ENCODE results near the gene KSR2.
"Not testable (repeated sequence)": the region's sequence is repeated elsewhere in the genome, so short reads cannot be mapped to it uniquely, and the experiment has no call there.

The KSR2 gene

DNA sequence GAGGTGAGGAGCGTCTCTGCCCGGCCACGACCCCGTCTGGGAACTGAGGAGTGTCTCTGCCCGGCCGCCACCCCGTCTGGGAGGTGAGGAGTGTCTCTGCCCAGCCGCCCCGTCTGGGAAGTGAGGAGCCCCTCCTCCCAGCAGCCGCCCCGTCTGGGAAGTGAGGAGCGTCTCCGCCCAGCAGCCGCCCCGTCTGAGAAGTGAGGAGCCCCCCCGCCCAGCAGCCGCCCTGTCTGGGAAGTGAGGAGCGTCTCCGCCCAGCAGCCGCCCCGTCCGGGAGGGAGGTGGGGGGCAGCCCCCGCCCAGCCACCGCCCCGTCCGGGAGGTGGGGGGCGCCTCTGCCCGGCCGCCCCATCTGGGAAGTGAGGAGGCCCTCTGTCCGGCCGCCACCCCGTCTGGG, 237.7 kb downstream of the KSR2 start:
- H3K36me3 Mint-ChIP-seq (ENCODE audit: low read depth); H3K4me1 Mint-ChIP-seq (ENCODE audit: low read depth); H3K27me3 Mint-ChIP-seq (ENCODE audit: low read depth); H3K9me3 Mint-ChIP-seq; H3K27ac Mint-ChIP-seq; H3K4me3 Mint-ChIP-seq: not testable (repeated sequence)

DNA sequence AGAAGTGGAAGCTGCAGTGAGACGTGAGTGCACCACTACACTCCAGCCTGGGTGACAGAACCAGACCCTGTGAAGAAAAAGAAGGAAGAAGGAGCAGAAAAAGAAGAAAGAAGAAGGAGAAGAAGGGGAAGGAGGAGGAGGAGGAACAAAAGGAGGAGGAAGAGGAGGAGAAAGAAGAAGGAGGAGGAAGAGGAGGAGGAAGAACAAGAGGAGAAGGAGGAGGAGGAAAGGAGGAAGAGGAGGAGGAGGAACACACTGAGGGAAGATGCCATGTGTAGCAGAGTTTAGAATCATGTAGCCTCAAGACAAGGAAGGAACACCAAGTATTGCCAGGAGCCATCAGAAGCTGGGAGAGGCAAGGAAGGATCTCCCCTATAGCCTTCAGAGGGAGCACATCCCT, 241.5 kb downstream of the KSR2 start:
- Mint-ChIP-seq H3K9me3 (no peaks in the 10 kb centered on the region), H3K4me1 (ENCODE audit: low read depth) (no peaks in the 10 kb centered on the region), H3K36me3 (ENCODE audit: low read depth) (no peaks in the 10 kb centered on the region), H3K27me3 (ENCODE audit: low read depth) (no peaks in the 10 kb centered on the region), H3K27ac (no peak overlapping the region), H3K4me3 (no peak overlapping the region)

DNA sequence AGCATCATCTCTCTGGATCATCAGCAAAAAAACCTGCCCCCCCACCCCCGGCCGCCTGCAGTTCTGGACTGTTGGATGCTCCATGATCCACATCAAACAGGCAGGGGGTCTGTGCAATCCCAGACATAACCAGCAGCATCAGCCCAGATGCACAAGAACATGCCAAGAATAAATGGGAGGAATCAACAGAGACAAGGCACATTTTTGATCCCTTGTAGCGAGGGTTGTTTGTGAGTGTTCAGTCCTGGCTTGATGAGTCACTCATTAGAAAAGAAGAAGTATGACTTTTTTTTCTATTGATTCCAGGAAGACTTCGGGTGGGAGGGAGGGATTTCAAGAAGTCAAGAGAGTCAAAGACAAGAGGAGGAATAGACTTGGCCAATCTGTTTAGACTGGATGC, 244.2 kb downstream of the KSR2 start:
- H3K36me3 Mint-ChIP-seq (ENCODE audit: low read depth): no peaks in the 10 kb centered on the region
- no peaks in the 10 kb centered on the region for H3K4me1 Mint-ChIP-seq (ENCODE audit: low read depth)
- no peak overlapping the region for H3K27ac Mint-ChIP-seq
- H3K4me3 Mint-ChIP-seq: no peak overlapping the region
- no peaks in the 10 kb centered on the region for H3K27me3 Mint-ChIP-seq (ENCODE audit: low read depth)
- no peaks in the 10 kb centered on the region for H3K9me3 Mint-ChIP-seq

DNA sequence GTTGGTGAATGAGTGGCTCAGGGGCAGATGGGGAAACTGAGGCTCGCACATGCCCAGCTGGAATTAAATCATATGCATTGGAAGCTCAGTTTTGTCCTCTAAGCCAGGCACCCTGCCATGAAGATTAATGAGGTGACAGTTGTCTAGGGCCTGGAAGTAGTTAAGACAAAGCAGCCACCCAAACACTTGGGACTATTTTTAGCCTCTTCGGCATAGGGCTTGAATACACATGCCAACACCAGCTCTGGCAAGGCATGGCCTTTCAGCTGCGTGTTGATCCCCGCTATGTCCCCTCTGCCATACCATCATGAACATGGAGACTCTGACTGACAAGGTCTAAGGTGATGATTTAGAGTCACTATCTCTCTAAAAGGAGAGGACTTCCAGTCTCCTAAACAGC, 250.2 kb downstream of the KSR2 start:
- Mint-ChIP-seq H3K27ac (no peak overlapping the region), H3K9me3 (no peaks in the 10 kb centered on the region), H3K4me3 (no peak overlapping the region), H3K27me3 (ENCODE audit: low read depth) (no peaks in the 10 kb centered on the region), H3K36me3 (ENCODE audit: low read depth) (no peaks in the 10 kb centered on the region), H3K4me1 (ENCODE audit: low read depth) (no peaks in the 10 kb centered on the region)

DNA sequence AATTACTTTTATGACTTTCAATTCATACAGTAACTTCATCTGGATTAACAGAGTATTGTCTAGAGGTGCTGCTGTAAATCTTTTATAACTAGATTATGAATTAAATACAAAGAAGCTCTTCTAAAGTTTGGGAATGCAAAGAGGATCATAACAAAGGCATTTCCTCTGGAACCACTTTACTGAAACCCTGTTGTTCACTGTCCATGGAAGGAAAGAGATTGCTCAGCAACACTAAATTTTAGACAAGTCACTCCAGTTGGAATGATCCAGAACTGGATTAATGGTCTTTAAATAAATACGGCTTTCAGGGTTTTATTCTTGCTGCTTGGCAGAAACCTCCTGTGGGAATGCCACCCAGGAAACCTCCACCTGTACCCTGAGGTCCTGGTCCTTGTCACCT, 250.6 kb downstream of the KSR2 start:
- Mint-ChIP-seq H3K27ac (no peak overlapping the region), H3K9me3 (no peaks in the 10 kb centered on the region), H3K4me3 (no peak overlapping the region), H3K4me1 (ENCODE audit: low read depth) (no peaks in the 10 kb centered on the region), H3K27me3 (ENCODE audit: low read depth) (no peaks in the 10 kb centered on the region), H3K36me3 (ENCODE audit: low read depth) (no peaks in the 10 kb centered on the region)

DNA sequence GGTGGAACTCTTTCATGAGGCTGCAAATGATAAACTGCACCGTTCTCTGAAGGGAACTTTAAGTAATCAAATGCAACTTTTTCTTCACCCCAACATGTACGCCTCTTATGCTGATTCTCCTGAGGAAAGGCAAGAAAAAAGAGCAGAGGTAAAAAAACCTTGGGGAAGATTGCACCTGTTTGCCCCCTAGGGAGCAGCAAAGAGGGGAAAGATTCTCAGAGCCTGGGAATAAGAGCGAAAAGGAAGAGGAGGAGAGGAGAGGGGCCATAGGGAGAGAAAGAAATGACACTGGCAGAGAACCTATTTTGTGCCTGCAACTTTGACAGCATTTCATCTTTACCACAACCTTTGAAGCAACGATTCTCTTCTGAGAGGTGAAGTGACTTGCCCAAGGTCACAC, 254.6 kb downstream of the KSR2 start:
- no peaks in the 10 kb centered on the region for H3K9me3 Mint-ChIP-seq
- H3K4me1 Mint-ChIP-seq (ENCODE audit: low read depth): no peaks in the 10 kb centered on the region
- H3K36me3 Mint-ChIP-seq (ENCODE audit: low read depth): no peaks in the 10 kb centered on the region
- no peak overlapping the region for H3K4me3 Mint-ChIP-seq
- no peaks in the 10 kb centered on the region for H3K27me3 Mint-ChIP-seq (ENCODE audit: low read depth)
- H3K27ac Mint-ChIP-seq: no peak overlapping the region

DNA sequence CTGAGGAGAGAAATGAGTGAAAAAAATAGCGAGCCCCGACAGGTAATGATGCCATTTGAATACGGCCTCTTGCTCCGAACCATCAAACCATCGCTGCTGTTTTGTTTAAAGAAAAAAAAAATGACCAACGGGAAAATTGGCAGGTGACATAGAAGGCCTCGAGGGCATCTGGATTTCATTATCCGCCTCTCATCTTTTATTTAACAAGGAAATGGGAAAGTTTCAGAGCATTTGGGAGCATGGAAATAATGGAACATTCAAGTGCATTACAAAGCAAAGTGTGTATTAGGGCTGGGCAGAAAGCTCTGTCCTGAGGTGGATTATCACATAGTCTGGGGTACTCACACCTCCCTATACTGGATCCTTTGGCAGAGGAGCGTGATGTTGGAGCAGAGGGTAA, 258.7 kb downstream of the KSR2 start:
- Mint-ChIP-seq H3K4me3 (no peak overlapping the region), H3K27ac (no peak overlapping the region), H3K4me1 (ENCODE audit: low read depth) (no peaks in the 10 kb centered on the region), H3K9me3 (no peaks in the 10 kb centered on the region), H3K27me3 (ENCODE audit: low read depth) (no peaks in the 10 kb centered on the region), H3K36me3 (ENCODE audit: low read depth) (no peaks in the 10 kb centered on the region)

DNA sequence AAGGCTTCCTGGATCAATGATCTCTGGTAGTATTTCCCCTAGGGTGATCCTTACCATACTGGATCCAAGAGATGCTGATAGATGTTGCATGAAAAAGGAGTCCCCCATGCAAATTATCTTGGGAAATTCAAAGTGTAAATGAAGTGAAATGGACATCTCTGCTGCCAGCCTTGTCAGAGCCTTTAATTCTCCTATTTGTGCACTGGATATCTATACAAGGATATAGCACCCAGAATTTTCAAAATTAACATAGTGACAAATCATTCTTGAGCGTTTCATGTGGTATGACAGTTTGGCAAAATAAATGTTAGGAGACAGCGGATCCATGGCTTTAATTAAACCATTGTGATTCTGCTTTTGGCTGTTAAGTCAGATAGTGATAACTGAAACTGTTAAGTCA, 260.9 kb downstream of the KSR2 start:
- Mint-ChIP-seq H3K9me3 (no peaks in the 10 kb centered on the region), H3K27me3 (ENCODE audit: low read depth) (no peaks in the 10 kb centered on the region), H3K27ac (no peak overlapping the region), H3K4me1 (ENCODE audit: low read depth) (no peaks in the 10 kb centered on the region), H3K4me3 (no peak overlapping the region), H3K36me3 (ENCODE audit: low read depth) (no peaks in the 10 kb centered on the region)

DNA sequence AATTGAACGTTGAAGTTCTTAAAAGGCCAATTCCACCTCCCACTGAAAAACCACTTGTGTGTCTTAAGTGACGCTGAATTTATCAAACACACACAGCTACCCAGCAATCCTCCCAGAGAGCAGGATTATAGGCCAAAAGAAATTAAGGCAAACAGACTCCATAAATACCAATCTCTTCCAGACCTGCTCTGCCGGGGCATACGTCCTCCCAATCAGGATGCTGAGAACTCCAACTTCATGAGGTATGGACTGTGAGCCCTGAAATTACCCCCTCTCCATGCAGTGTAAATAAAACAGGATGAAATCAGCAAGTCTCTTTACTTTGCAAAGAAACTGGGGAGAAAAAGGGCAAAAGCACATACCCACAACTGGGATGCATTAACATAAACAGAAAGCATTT, 265.2 kb downstream of the KSR2 start:
- no peaks in the 10 kb centered on the region for H3K9me3 Mint-ChIP-seq
- H3K4me1 Mint-ChIP-seq (ENCODE audit: low read depth): no peaks in the 10 kb centered on the region
- H3K4me3 Mint-ChIP-seq: no peak overlapping the region
- no peaks in the 10 kb centered on the region for H3K27me3 Mint-ChIP-seq (ENCODE audit: low read depth)
- H3K27ac Mint-ChIP-seq: no peak overlapping the region
- H3K36me3 Mint-ChIP-seq (ENCODE audit: low read depth): no peaks in the 10 kb centered on the region

DNA sequence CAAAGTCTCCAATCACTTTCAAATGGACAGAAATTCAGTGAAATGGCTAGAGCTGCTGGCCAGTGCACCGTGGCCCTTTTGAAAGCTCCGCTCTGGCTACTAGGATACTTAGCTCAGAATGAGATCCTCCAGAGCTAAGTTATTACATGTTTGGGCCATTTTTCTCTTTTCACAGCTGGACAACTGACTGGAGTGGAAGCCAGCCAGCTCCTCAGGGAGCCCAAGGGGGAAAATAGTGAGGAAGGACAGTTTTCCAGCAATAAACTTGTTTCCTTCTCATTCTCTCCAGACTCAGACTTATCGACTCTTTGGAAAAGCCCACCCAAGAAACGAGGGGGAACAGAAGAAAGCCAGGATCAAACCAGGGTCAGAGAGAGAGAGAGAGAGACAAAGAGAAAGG, 266.0 kb downstream of the KSR2 start:
- no peaks in the 10 kb centered on the region for H3K36me3 Mint-ChIP-seq (ENCODE audit: low read depth)
- H3K27me3 Mint-ChIP-seq (ENCODE audit: low read depth): no peaks in the 10 kb centered on the region
- H3K4me3 Mint-ChIP-seq: no peak overlapping the region
- H3K9me3 Mint-ChIP-seq: no peaks in the 10 kb centered on the region
- no peaks in the 10 kb centered on the region for H3K4me1 Mint-ChIP-seq (ENCODE audit: low read depth)
- no peak overlapping the region for H3K27ac Mint-ChIP-seq

DNA sequence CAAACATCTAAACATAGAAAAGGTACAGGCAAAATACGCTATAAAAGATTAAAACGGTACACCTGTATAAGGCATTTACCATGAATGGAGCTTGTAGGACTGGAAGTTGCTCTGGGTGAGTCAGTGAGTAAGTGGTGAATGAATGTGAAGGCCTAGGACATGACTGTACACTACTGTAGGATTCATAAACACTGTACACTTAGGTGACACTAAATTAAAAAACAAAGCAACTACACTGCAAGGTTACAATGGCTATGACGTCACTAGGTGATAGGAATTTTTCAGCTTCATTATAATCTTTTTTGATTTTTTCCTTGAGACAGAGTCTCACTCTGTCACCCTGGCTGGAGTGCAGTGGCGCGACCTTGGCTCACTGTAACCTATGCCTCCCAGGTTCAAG, 269.2 kb downstream of the KSR2 start:
- no peaks in the 10 kb centered on the region for H3K4me1 Mint-ChIP-seq (ENCODE audit: low read depth)
- peaks cover 4% of the 10 kb centered on the region for H3K9me3 Mint-ChIP-seq
- no peak overlapping the region for H3K27ac Mint-ChIP-seq
- H3K4me3 Mint-ChIP-seq: no peak overlapping the region
- H3K27me3 Mint-ChIP-seq (ENCODE audit: low read depth): no peaks in the 10 kb centered on the region
- H3K36me3 Mint-ChIP-seq (ENCODE audit: low read depth): no peaks in the 10 kb centered on the region

DNA sequence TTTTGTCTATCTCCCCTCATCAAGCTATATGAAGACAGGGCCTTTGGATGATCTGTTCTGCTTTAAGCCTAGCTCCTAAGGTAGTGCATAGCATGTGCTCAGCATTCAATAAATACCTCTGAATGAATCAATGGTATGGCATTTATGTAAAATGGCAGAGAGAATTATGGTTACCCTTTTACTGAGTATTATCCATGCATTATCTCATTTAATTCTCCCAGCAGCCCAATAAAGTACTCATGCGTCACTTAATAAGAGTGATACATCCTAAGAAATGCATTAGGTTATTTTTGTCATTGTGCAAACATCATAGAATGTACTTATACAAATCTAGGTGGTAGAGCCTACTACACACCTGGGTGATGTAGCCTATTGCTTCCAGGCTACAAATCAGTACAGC, 269.7 kb downstream of the KSR2 start:
- Mint-ChIP-seq H3K27me3 (ENCODE audit: low read depth) (no peaks in the 10 kb centered on the region), H3K9me3 (peaks cover 8% of the 10 kb centered on the region), H3K4me3 (no peak overlapping the region), H3K27ac (no peak overlapping the region), H3K36me3 (ENCODE audit: low read depth) (no peaks in the 10 kb centered on the region), H3K4me1 (ENCODE audit: low read depth) (no peaks in the 10 kb centered on the region)

DNA sequence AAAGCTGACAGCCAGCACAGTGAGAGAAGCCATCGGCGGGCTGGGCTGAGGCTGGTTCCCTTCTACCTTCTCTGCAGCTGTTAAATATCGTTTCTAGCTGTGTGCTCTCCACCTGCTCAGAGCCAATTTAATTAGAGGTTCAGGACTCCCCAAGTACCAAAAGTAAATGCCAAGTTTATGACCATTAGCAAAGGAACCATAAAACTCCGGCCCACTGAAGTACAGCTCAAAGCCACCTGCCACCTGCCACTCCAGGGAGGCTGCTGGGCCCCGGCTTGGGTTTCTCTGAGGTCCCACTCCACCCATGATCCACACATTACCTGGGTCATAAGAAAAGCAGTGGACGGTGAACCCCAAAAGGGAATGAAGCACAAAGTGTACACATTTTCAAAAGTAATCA, 272.8 kb downstream of the KSR2 start:
- Mint-ChIP-seq H3K9me3 (peaks cover 15% of the 10 kb centered on the region), H3K4me1 (ENCODE audit: low read depth) (no peaks in the 10 kb centered on the region), H3K4me3 (no peak overlapping the region), H3K27me3 (ENCODE audit: low read depth) (no peaks in the 10 kb centered on the region), H3K36me3 (ENCODE audit: low read depth) (no peaks in the 10 kb centered on the region), H3K27ac (no peak overlapping the region)

DNA sequence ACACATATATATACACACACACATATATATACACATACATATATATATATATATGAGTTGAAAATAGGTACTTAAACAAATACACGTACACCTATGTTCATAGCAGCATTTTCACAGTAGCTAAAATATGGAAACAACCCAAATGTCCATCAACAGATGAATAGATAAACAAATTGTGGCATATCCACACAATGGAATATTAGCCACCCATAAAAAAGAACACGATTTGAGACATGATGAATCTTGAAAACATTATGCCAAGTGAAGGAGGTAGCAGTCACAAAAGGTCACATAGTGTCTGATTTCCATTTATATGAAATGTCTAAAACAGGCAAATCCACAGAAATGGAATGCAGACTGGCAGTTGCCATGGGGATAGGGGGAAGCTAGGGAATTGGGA, 276.3 kb downstream of the KSR2 start:
- Mint-ChIP-seq H3K4me3 (no peak overlapping the region), H3K4me1 (ENCODE audit: low read depth) (no peaks in the 10 kb centered on the region), H3K27ac (no peak overlapping the region), H3K36me3 (ENCODE audit: low read depth) (no peaks in the 10 kb centered on the region), H3K9me3 (peaks cover 18% of the 10 kb centered on the region), H3K27me3 (ENCODE audit: low read depth) (no peaks in the 10 kb centered on the region)

DNA sequence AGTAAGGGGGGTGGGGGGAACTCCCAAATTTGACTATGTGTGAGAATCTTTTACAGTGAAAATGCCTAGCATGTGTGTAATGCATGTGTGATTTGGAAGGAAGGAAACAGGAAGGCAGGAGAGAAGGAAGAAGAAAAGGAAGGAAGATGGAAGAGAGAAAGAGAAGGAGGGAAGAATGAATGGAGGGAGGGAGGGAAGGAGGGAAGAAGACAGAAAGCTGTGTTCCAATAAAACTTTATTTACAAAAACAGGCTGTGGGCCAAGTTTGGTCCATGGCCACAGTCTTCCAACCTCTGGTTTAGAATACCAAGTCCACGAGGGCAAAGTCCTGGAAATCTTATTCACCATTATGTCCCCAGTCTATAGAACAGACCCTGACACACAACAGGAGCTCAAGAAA, 278.9 kb downstream of the KSR2 start:
- no peaks in the 10 kb centered on the region for H3K4me1 Mint-ChIP-seq (ENCODE audit: low read depth)
- H3K36me3 Mint-ChIP-seq (ENCODE audit: low read depth): no peaks in the 10 kb centered on the region
- H3K27me3 Mint-ChIP-seq (ENCODE audit: low read depth): no peaks in the 10 kb centered on the region
- H3K9me3 Mint-ChIP-seq: peaks cover 14% of the 10 kb centered on the region
- no peak overlapping the region for H3K27ac Mint-ChIP-seq
- no peak overlapping the region for H3K4me3 Mint-ChIP-seq

DNA sequence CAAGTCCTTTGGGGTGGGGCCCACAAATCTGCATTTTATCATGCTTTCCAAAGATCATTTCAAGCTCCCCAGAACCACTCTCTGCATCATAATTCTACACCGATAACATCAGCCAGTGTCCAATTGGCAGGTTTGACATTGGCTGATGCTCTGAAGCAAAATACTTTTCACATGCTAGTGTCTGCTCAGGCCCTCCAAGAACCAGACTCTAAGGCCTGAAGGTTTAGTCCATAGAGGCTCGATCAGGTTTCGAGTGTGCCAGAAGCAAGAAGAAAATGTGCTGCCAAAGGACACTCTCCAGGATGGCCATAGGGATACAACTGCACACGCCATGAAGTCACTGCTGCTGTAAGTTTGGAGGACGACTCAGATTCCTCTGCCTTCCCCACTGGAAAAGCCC, 280.3 kb downstream of the KSR2 start:
- no peaks in the 10 kb centered on the region for H3K36me3 Mint-ChIP-seq (ENCODE audit: low read depth)

More for the DNA sequence above, 280.3 kb downstream of the KSR2 start:
- Mint-ChIP-seq H3K27me3 (ENCODE audit: low read depth) (no peaks in the 10 kb centered on the region), H3K9me3 (peaks cover 7% of the 10 kb centered on the region), H3K4me1 (ENCODE audit: low read depth) (no peaks in the 10 kb centered on the region), H3K4me3 (no peak overlapping the region), H3K27ac (no peak overlapping the region)
